WERI-Rb-1 (cell line): ENCODE measurements around the gene ZFYVE1.
A peak's percentile ranks its signal among the peaks of the same experiment; 100 is the strongest.

Source experiments
- DNase-seq: peaks from one replicate; pipeline ENCODE4 v3.0.0-alpha.2; 2020
- H3K27ac ChIP-seq: fragments of 250-450 bp; sonication (Bioruptor Pico); 2 replicates; pipeline ENCODE4 v1.5.1; 2020; ENCODE audit warnings: mild to moderate bottlenecking, moderate library complexity
- H3K27me3 ChIP-seq: fragments of 250-450 bp; sonication (Bioruptor Pico); 2 replicates; pipeline ENCODE4 v1.5.1; 2021; ENCODE audit warnings: mild to moderate bottlenecking, low read depth, moderate library complexity; ENCODE audit not compliant: insufficient read depth, severe bottlenecking
- H3K36me3 ChIP-seq: fragments of 250-450 bp; sonication (Bioruptor Pico); 2 replicates; pipeline ENCODE4 v1.5.1; 2020; ENCODE audit warnings: mild to moderate bottlenecking, moderate library complexity
- H3K4me3 ChIP-seq: 2 replicates; pipeline ENCODE4 v1.5.1; 2011; ENCODE audit warnings: low read depth, mild to moderate bottlenecking, control low read depth, low read length
- H3K9me3 ChIP-seq: fragments of 250-450 bp; sonication (Bioruptor Pico); 2 replicates; pipeline ENCODE4 v1.5.1; 2021; ENCODE audit warnings: mild to moderate bottlenecking, moderate library complexity; ENCODE audit not compliant: severe bottlenecking
- CTCF ChIP-seq: IDR thresholded peaks from 2 replicates; pipeline ENCODE4 v1.5.1; 2011; ENCODE audit warnings: low read depth, mild to moderate bottlenecking, control low read depth, inconsistent platforms, low read length

The ZFYVE1 gene

GRCh38 chr14:73026845-73027542, at the start of gene ZFYVE1:
Gene ZFYVE1 (minus strand): TSS chr14:73027106. CDS start chr14:73024508, 2,598 bp downstream.
- Histone ChIP-seq H3K27ac (peak within 1 kb of the TSS; percentile 59), H3K36me3 (peaks cover 22% of the 10 kb centered on the region), H3K4me3 (peak within 1 kb of the TSS; percentile 79), H3K27me3 (no peaks in the 10 kb centered on the region), H3K9me3 (no peaks in the 10 kb centered on the region)
- TF ChIP-seq CTCF = no peak
- DNase-seq = peak; percentile 98

- Histone ChIP-seq H3K27me3 (no peaks in the 10 kb centered on the region), H3K4me3 (no peak overlapping the region), H3K9me3 (no peaks in the 10 kb centered on the region), H3K27ac (no peak overlapping the region), H3K36me3 (peaks cover 74% of the 10 kb centered on the region)
- TF ChIP-seq CTCF = no peak
- no peak for DNase-seq
These were observed 42.7 kb upstream of the ZFYVE1 start for GRCh38 chr14:73069585-73069984.

- Histone ChIP-seq H3K27me3 (no peaks in the 10 kb centered on the region), H3K27ac (peak overlapping the region; percentile 95), H3K36me3 (peaks cover 45% of the 10 kb centered on the region), H3K4me3 (peak overlapping the region; percentile 90), H3K9me3 (no peaks in the 10 kb centered on the region)
- no peak for TF ChIP-seq CTCF
- peak; percentile 46 for DNase-seq
These were observed 32.2 kb upstream of the ZFYVE1 start for GRCh38 chr14:73058922-73059673.

GRCh38 chr14:73058224-73058921, 31.5 kb upstream of the ZFYVE1 start, which contains the start of gene RBM25:
Gene RBM25 (plus strand): TSS chr14:73058534. CDS start chr14:73071642, 13,108 bp downstream.
- no peak for TF ChIP-seq CTCF
- H3K4me3 ChIP-seq = peak within 1 kb of the TSS; percentile 90
- H3K27ac ChIP-seq = peak within 1 kb of the TSS; percentile 95
- peaks cover 38% of the 10 kb centered on the region for H3K36me3 ChIP-seq
- H3K27me3 ChIP-seq = no peaks in the 10 kb centered on the region
- no peaks in the 10 kb centered on the region for H3K9me3 ChIP-seq
- DNase-seq = peak; percentile 98

- peaks cover 33% of the 10 kb centered on the region for H3K36me3 ChIP-seq
- no peaks in the 10 kb centered on the region for H3K9me3 ChIP-seq
- no peak for TF ChIP-seq CTCF
- peak overlapping the region; percentile 90 for H3K4me3 ChIP-seq
- DNase-seq = no peak
- no peaks in the 10 kb centered on the region for H3K27me3 ChIP-seq
- H3K27ac ChIP-seq = peak overlapping the region; percentile 95
These were observed 31.0 kb upstream of the ZFYVE1 start for GRCh38 chr14:73057944-73058223.
